DND-41 (cell line): ENCODE measurements around the gene TBX2.

Experiments
- ATAC-seq: fragments of 200-7000 bp; cut with Tn5 transposase; 3 replicates; pipeline ENCODE4 v1.9.1; 2021; ENCODE audit warnings: low read depth; ENCODE audit not compliant: insufficient read depth
- DNase-seq: peaks from one replicate; pipeline ENCODE4 v3.0.0-alpha.2; 2020
- H2AFZ ChIP-seq: 2 replicates; pipeline ENCODE4 v1.6.0; 2012; ENCODE audit warnings: low read depth, low read length
- H3K27ac ChIP-seq: 2 replicates; pipeline ENCODE4 v1.5.1; 2012; ENCODE audit warnings: low read length, inconsistent platforms
- H3K27me3 ChIP-seq: fragments of 200-600 bp; sonication (generic); 2 replicates; pipeline ENCODE4 v1.6.0; 2012; ENCODE audit warnings: low read length, mild to moderate bottlenecking, inconsistent platforms; ENCODE audit not compliant: insufficient read depth, poor library complexity
- H3K36me3 ChIP-seq: 2 replicates; pipeline ENCODE4 v1.5.1; 2012; ENCODE audit warnings: low read length, inconsistent platforms; ENCODE audit not compliant: insufficient read depth
- H3K4me1 ChIP-seq: 2 replicates; pipeline ENCODE4 v1.5.1; 2012; ENCODE audit warnings: mild to moderate bottlenecking, low read length; ENCODE audit not compliant: insufficient read depth
- H3K4me2 ChIP-seq: 2 replicates; pipeline ENCODE4 v1.6.0; 2012; ENCODE audit warnings: mild to moderate bottlenecking, moderate library complexity, low read length, inconsistent platforms; ENCODE audit not compliant: insufficient read depth
- H3K4me3 ChIP-seq, 2 experiments: fragments of 200-600 bp in 1 of 2; shearing (Covaris generic) in 1 of 2; 2 replicates each; pipeline ENCODE4 v1.5.1; 2012 to 2016; ENCODE audit warnings: inconsistent platforms in 2 of 2, low read length in 2 of 2, mild to moderate bottlenecking in 2 of 2, low read depth in 1 of 2, moderate library complexity in 1 of 2
- H3K79me2 ChIP-seq: 2 replicates; pipeline ENCODE4 v1.6.0; 2012; ENCODE audit warnings: low read length, inconsistent platforms; ENCODE audit not compliant: insufficient read depth
- H3K9ac ChIP-seq: 2 replicates; pipeline ENCODE4 v1.6.0; 2012; ENCODE audit warnings: low read depth, mild to moderate bottlenecking, inconsistent platforms, low read length, moderate library complexity
- H3K9me3 ChIP-seq: 2 replicates; pipeline ENCODE4 v1.5.1; 2012; ENCODE audit warnings: low read length, moderate library complexity, mild to moderate bottlenecking, inconsistent platforms; ENCODE audit not compliant: insufficient read depth, severe bottlenecking
- H4K20me1 ChIP-seq: 2 replicates; pipeline ENCODE4 v1.6.0; 2012; ENCODE audit warnings: low read length; ENCODE audit not compliant: insufficient read depth
- EZH2 ChIP-seq: IDR thresholded peaks from 3 replicates; pipeline ENCODE4 v1.6.1; 2012; ENCODE audit warnings: borderline replicate concordance, low read depth, mild to moderate bottlenecking, moderate library complexity, low read length, inconsistent platforms; ENCODE audit not compliant: severe bottlenecking
- TF ChIP-seq, protein P1 (sequence below): IDR thresholded peaks from 2 replicates; pipeline ENCODE4 v1.5.1; 2012; ENCODE audit warnings: borderline replicate concordance, low read length, moderate library complexity, mild to moderate bottlenecking; ENCODE audit not compliant: poor library complexity, severe bottlenecking; ENCODE audit errors: extremely low read depth

The TBX2 gene

DNA sequence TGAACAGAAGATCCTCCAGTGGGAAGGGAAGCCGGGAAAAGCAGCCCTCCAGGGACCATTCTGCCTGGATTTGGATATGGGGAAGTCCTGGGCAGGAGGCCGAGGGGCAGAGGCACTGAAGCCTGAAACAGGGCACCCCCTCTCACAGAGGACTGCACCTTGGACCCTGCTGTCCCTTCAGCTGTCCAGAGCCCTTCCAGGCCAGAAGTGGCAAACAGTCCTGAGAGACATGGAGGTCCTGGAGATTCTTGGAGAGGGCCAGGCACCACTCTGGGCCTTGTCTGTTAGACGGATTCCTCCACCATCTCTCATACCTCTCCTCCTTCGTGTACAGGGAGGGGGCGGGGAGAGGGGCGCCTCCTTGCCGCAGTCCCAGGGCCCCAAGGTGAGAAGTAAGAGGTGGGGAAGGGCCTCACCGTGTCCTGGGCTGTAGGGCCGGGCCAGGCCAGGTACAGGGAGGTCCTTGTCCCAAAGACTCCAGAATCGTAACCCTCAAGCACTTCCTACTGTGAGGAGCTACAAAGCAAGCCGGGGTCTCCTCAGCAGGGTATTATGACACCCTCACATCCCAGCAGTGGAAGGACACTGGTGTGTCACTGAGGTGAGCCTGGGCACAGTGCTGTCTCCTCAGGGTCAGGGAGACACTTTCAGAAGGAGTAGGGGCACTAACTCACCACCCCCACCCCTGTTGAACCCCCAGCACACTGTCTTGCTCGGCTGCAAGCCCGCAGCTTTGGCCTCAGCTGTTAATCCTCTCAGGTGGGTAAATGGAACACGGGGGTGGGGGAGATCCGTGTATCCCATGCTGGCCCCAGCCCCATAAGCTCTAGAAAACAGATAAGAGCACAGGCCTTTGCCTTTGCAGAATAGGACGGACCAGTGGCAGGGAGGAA lies 16.6 kb upstream of the TBX2 start:
- no peak overlapping the region for H3K4me2 ChIP-seq
- TF ChIP-seq, protein P1, sequence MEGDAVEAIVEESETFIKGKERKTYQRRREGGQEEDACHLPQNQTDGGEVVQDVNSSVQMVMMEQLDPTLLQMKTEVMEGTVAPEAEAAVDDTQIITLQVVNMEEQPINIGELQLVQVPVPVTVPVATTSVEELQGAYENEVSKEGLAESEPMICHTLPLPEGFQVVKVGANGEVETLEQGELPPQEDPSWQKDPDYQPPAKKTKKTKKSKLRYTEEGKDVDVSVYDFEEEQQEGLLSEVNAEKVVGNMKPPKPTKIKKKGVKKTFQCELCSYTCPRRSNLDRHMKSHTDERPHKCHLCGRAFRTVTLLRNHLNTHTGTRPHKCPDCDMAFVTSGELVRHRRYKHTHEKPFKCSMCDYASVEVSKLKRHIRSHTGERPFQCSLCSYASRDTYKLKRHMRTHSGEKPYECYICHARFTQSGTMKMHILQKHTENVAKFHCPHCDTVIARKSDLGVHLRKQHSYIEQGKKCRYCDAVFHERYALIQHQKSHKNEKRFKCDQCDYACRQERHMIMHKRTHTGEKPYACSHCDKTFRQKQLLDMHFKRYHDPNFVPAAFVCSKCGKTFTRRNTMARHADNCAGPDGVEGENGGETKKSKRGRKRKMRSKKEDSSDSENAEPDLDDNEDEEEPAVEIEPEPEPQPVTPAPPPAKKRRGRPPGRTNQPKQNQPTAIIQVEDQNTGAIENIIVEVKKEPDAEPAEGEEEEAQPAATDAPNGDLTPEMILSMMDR, result no peak
- TF ChIP-seq EZH2, result no peak
- DNase-seq (no peak), ATAC-seq (no peak)
- H3K36me3 ChIP-seq, result no peaks in the 10 kb centered on the region
- H3K4me3 ChIP-seq, result no peak overlapping the region
- H3K9me3 ChIP-seq, result no peaks in the 10 kb centered on the region
- H3K27ac ChIP-seq, result no peak overlapping the region
- no peaks in the 10 kb centered on the region for H3K27me3 ChIP-seq
- H3K79me2 ChIP-seq, result no peaks in the 10 kb centered on the region
- H3K9ac ChIP-seq, result no peak overlapping the region
- peaks cover 5% of the 10 kb centered on the region; the same call in 1 of the 2 replicates for H4K20me1 ChIP-seq
- H3K4me1 ChIP-seq, result no peaks in the 10 kb centered on the region
- no peak overlapping the region for H2AFZ ChIP-seq

DNA sequence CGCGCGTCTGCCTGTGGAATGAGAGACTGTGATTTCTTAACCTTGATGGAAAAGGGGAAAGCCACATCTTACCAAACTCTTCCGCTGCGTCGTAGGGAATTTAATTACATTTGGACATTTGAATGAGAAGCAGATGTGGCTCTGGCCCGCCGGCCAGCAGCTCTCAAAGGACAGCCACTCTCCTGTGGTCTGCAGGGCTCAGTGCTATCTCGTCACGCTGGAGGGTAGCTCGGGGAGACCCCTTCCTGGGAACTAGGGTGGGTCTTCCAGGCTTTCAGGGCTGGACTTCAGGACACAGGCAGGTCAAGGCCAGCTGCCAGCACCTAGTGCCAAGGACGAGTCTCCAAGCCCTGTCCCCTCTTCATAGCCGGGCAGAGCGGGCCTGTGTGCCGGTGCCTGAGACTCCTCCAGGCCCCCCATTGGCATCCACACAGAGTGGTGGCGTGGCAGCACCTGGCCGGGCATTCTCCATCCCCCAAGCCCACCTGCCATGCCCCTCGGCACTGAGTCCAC lies 15.9 kb upstream of the TBX2 start:
- H3K9me3 ChIP-seq, result no peaks in the 10 kb centered on the region
- H3K4me3 ChIP-seq, result no peak overlapping the region
- DNase-seq, result no peak
- no peak overlapping the region for H2AFZ ChIP-seq
- peaks cover 5% of the 10 kb centered on the region; the same call in 1 of the 2 replicates for H4K20me1 ChIP-seq
- ATAC-seq, result no peak
- no peak overlapping the region for H3K9ac ChIP-seq
- no peaks in the 10 kb centered on the region for H3K36me3 ChIP-seq
- no peaks in the 10 kb centered on the region for H3K27me3 ChIP-seq
- no peak overlapping the region for H3K27ac ChIP-seq
- TF ChIP-seq, protein P1, result no peak
- no peak for TF ChIP-seq EZH2
- no peak overlapping the region for H3K4me2 ChIP-seq
- no peaks in the 10 kb centered on the region for H3K4me1 ChIP-seq
- H3K79me2 ChIP-seq, result no peaks in the 10 kb centered on the region

DNA sequence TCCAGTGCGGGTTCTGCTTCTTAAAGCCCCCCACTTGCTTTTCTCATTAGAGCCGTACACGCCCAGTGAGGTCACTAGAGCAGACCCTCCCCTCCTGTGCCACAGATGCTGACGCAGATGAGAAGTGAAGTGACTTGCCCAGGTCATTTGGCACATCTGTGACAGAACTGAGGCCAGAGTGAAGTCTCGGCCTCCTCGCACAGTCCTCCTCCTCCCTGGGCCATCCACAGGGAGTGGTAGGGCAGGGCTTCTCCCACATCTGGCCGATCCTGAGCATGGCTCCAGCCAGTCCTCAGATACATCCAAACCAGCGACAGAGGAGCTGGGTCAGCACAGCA lies 15.3 kb upstream of the TBX2 start:
- no peak for TF ChIP-seq EZH2
- TF ChIP-seq, protein P1, result no peak
- Histone ChIP-seq H3K4me3 (no peak overlapping the region), H3K4me2 (no peak overlapping the region), H3K4me1 (no peaks in the 10 kb centered on the region), H3K9me3 (no peaks in the 10 kb centered on the region), H3K27me3 (no peaks in the 10 kb centered on the region), H4K20me1 (peaks cover 5% of the 10 kb centered on the region; the same call in 1 of the 2 replicates), H3K36me3 (no peaks in the 10 kb centered on the region), H3K9ac (no peak overlapping the region), H2AFZ (no peak overlapping the region), H3K79me2 (no peaks in the 10 kb centered on the region), H3K27ac (no peak overlapping the region)
- ATAC-seq (no peak), DNase-seq (no peak)
